Colonic mucosa (tissue), 4 donors: Measurements from ENCODE around the gene ORAI2. TPM values are rescaled to one million over a fixed set of nuclear protein-coding genes. Genes with fewer than 3 reads are reported as not detected.
A peak's percentile ranks its signal among the peaks of the same experiment; 100 is the strongest.
"Not testable (repeated sequence)": the region's sequence is repeated elsewhere in the genome, so short reads cannot be mapped to it uniquely, and the experiment has no call there.

Experiments
- DNase-seq: peaks from one replicate; pipeline ENCODE4 v3.0.0-alpha.2; 2020
- H3K27ac ChIP-seq: fragments of 200-600 bp; one replicate; pipeline ENCODE4 v1.8.0; 2021
- H3K27me3 ChIP-seq: fragments of 200-600 bp; one replicate; pipeline ENCODE4 v1.8.0; 2021
- H3K36me3 ChIP-seq: fragments of 200-600 bp; one replicate; pipeline ENCODE4 v1.8.0; 2021
- H3K4me1 ChIP-seq: fragments of 200-600 bp; one replicate; pipeline ENCODE4 v1.8.0; 2021; ENCODE audit warnings: mild to moderate bottlenecking
- H3K4me3 ChIP-seq: fragments of 200-600 bp; one replicate; pipeline ENCODE4 v1.8.0; 2021
- H3K9ac ChIP-seq, 2 donors: one replicate each; pipeline ENCODE4 v1.7.0; 2013; ENCODE audit warnings: control low read depth in 2 of 2, low read depth in 2 of 2, low read length in 2 of 2
- H3K9me3 ChIP-seq: fragments of 200-600 bp; one replicate; pipeline ENCODE4 v1.8.0; 2021
- intact Hi-C: fragments of 100-400 bp; cut with DNase I; formaldehyde crosslinking; loops from one replicate; pipeline ENCODE4 v1.14.1; 2022
- total RNA-seq, 2 donors: library from RNA; stranded (reverse); fragmentation: NEBNext Ultra II Directional in 1 of 2; extraction: Animal tissue kit (Norgen Biotek cat#: 25700) in 1 of 2; gene quantifications; one replicate each; pipeline ENCODE4 v1.2.1, GENCODE V29; 2021
- TF ChIP-seq, protein P1 (sequence below): fragments of 200-600 bp; IDR thresholded peaks from one replicate; pipeline ENCODE4 v1.8.0; 2022; ENCODE audit warnings: antibody characterized with exemption, mild to moderate bottlenecking
- donor health status: healthy.
- donor health status: DM: no; HTN: no; CAD: no.
- donor health status: DM: no; HTN: no; CAD: no.

The ORAI2 gene
- total RNA-seq, 2 donors from 2014 or later: 3.3 to 5.5 TPM

DNA sequence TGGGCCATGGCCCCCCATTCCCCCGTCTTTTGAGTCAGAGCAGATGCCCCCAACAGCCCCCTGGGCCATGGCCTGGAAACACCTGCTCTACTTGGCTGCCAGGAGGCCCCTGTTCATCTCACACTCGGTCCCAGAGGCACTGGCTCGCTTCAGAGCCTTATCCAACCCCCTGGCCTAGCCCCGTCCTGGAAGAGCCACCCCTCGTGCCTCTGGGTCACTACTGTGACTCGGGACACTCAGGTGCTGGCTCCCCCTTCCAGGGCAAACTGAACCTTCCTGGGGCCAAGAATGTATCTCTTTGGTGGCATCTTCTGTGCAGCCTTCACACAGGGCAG, 38.4 kb downstream of the ORAI2 start:
- H3K36me3 ChIP-seq: peaks cover 4% of the 10 kb centered on the region
- no peak overlapping the region for H3K9ac ChIP-seq
- TF ChIP-seq, protein P1, sequence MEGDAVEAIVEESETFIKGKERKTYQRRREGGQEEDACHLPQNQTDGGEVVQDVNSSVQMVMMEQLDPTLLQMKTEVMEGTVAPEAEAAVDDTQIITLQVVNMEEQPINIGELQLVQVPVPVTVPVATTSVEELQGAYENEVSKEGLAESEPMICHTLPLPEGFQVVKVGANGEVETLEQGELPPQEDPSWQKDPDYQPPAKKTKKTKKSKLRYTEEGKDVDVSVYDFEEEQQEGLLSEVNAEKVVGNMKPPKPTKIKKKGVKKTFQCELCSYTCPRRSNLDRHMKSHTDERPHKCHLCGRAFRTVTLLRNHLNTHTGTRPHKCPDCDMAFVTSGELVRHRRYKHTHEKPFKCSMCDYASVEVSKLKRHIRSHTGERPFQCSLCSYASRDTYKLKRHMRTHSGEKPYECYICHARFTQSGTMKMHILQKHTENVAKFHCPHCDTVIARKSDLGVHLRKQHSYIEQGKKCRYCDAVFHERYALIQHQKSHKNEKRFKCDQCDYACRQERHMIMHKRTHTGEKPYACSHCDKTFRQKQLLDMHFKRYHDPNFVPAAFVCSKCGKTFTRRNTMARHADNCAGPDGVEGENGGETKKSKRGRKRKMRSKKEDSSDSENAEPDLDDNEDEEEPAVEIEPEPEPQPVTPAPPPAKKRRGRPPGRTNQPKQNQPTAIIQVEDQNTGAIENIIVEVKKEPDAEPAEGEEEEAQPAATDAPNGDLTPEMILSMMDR: no peak
- DNase-seq: no peak
- no peaks in the 10 kb centered on the region for H3K4me1 ChIP-seq
- no peaks in the 10 kb centered on the region for H3K9me3 ChIP-seq
- H3K4me3 ChIP-seq: no peak overlapping the region
- H3K27me3 ChIP-seq: no peaks in the 10 kb centered on the region
- H3K27ac ChIP-seq: no peak overlapping the region
- intact Hi-C loops: no loop called here

DNA sequence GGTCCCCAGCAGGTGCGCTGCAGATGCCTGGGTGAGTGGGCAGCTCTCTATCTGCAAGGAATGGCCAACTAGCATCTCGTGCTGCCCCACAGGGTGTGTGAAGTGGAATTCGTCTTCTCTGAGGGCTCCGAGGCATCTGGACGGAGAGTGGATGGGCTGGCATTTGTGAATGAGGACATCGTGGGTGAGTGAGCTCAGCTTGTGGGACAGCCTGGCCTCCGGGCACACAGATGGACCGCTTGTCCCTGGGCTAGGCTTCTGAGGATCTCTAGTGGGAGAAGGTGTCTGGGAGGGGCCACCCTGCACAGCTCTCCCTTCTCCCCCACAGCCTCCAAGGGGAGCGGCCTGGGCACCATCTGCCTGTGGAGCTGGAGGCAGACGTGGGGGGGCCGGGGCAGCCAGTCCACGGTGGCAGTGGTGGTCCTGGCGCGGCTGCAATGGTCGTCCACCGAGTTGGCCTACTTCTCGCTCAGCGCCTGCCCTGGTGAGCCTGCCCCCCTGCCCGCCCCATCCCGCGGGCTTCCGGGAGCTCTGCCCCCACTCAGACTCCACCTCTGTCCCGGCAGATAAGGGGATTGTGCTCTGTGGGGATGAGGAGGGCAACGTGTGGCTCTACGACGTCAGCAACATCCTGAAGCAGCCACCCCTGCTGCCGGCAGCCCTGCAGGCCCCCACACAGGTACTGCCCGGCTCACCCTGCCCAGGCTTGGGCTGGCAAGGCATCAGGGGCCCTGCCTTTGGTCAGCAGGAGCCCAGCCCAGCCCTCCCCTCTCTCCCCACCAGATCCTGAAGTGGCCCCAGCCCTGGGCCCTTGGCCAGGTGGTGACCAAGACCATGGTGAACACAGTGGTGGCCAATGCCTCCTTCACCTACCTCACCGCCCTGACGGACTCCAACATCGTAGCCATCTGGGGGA, 39.0 kb downstream of the ORAI2 start:
- no peaks in the 10 kb centered on the region for H3K9me3 ChIP-seq
- intact Hi-C loops: no loop called here
- H3K4me3 ChIP-seq: no peak overlapping the region
- H3K27me3 ChIP-seq: no peaks in the 10 kb centered on the region
- H3K27ac ChIP-seq: no peak overlapping the region
- H3K4me1 ChIP-seq: no peaks in the 10 kb centered on the region
- H3K36me3 ChIP-seq: peaks cover 4% of the 10 kb centered on the region
- H3K9ac ChIP-seq: no peak overlapping the region
- TF ChIP-seq, protein P1: no peak
- no peak for DNase-seq

DNA sequence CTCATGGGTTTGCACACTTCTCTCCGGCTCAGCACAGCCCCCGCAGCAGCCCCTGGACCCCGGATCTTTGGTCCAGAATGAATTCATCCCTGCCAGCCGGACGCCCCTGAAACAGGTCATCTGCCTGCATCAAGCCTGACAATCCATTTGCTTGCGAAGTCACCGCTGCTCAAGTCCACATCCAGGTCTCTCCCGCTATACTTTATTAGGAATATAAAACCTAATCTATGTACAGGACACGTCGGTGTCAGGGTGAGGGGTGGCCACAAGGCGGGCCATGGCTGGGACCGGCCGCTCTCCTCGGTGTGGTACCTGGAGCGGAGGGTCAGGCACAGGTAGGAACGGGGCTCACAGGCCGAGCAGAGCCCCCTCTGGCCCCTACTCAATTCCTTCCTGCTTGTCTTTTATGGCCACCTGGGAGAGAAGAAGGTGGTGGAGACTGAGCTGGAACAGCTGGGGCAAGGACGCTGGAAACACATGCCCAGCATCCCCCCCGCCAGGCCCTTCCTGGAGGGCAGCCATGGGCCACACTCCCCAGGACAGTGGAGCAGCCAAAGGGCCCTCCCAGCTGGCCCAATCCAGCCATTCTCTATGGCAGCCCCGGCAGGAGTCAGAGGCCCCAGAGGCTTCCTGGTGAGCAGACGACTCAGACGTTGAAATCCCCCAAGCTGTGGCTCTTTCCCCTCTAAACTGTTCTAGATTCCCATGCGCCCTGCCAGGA, 40.1 kb downstream of the ORAI2 start:
- intact Hi-C loops: no loop called here
- Histone ChIP-seq H3K9ac (no peak overlapping the region), H3K4me1 (no peaks in the 10 kb centered on the region), H3K27me3 (no peaks in the 10 kb centered on the region), H3K36me3 (peaks cover 3% of the 10 kb centered on the region), H3K9me3 (no peaks in the 10 kb centered on the region), H3K4me3 (no peak overlapping the region), H3K27ac (no peak overlapping the region)
- no peak for DNase-seq
- TF ChIP-seq, protein P1: no peak

DNA sequence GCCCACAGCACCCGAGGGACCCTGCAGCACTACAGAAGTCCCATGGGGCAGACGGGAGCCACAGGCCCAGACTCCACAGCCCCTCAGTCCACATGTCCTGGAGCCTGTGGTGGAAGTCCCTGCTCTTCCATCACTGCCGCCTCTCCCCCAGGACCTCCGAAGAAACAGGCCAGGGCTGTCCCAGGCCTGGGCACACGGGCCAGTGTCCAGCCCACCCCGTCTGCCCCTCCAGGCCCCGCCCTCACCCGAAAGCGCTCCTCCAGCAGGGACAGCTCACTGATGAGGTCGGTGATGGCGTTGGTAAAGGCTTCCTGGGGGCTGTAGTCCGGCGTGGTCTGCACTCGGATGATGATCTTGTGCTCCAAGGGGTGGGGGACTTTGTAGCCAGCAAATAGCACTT, 40.7 kb downstream of the ORAI2 start:
- H3K4me3 ChIP-seq, H3K27me3 ChIP-seq, H3K4me1 ChIP-seq, H3K9me3 ChIP-seq, H3K27ac ChIP-seq, H3K9ac ChIP-seq, H3K36me3 ChIP-seq, intact Hi-C loops, DNase-seq: not testable (repeated sequence)

DNA sequence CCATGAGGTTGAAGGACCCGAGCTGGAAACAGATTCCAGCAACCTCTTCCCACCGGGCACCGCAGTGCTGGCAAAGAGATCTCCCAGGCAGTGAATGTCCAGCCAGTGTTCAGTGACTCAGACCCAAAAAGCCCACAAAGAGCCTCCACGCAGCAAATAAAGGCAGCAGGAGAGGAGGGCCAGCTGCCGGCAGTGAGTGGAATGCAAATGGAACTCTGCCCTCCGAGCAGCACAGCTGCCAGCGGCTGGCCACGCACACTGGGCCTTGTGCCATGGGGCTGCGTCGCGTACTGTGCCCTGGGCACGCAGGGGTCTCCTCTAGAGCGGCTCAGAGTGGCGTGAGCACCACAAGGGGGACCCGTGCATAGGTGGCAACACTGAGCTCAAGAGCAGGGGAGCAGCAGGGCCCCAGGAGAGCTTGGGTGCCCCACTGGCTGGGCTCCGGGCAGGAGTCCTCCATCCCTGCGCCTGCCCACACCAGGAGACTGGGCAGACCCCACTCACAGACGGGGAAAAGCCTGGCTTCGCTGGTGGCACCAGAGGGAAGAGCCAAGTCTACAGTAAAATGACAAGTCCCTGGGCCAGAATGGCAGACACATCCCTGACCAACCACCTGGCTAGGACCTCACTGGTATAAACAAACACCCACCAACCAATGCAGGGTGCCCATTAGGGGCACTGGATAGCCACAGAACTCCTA, 41.5 kb downstream of the ORAI2 start:
- not testable (repeated sequence) for DNase-seq

DNA sequence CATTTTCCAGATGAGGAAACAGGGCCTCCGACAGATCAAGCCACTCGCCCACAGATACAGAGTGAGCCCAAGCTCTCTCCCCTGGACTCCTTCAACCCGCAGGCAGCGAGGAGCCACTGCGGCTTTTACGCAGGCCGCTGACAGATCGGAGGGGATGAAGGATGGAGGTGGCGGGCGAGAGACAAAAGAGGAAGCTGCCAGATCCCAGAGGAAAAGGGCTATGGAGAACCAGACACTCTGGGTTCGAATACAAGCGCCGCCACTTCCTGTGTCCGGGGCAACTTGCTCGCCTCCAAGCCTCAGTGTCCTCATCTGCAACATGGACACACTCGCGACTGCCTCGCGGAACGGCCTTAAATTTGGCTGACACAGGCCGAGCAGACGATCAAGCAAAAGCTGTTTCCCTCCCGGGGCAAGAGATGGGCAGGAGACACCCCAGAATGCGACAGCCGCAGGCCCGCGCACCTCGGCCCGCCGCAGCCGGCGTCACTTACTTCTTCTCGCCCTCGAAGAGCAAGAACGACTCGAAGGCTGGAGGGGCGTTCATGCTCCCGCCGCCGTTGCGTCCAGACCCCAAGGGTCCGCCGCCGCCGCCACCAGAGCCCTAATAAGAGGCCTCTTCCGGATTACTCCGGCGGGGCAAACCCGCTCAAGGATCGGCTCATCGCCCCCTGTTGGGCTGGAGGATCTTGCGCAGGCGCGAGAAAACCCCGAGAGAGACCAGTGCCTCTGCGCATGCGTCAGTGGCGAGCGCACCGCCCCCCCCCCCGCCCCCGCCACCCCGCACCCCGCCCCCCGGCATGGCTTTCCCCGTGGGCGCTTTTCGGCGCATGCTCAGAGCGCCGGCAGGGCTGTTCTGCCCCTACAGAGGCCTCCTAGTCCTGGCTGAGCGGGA, 45.2 kb downstream of the ORAI2 start, which contains the start of gene POLR2J:
TSS of gene POLR2J (minus strand) at position 609 of the 895 bp plus-strand sequence. CDS start at position 547, 62 bp downstream.
- DNase-seq: peak; percentile 95
- H3K4me1 ChIP-seq, H3K9ac ChIP-seq, H3K36me3 ChIP-seq, H3K27me3 ChIP-seq, intact Hi-C loops, H3K27ac ChIP-seq, H3K9me3 ChIP-seq: not testable (repeated sequence)
- TF ChIP-seq, protein P1: peak; percentile 30
- H3K4me3 ChIP-seq: peak within 1 kb of the TSS; percentile 30

More for the DNA sequence above, 41.5 kb downstream of the ORAI2 start:
- H3K36me3 ChIP-seq, H3K4me3 ChIP-seq, H3K27ac ChIP-seq, H3K9ac ChIP-seq, H3K4me1 ChIP-seq, H3K27me3 ChIP-seq, H3K9me3 ChIP-seq, intact Hi-C loops: not testable (repeated sequence)

DNA sequence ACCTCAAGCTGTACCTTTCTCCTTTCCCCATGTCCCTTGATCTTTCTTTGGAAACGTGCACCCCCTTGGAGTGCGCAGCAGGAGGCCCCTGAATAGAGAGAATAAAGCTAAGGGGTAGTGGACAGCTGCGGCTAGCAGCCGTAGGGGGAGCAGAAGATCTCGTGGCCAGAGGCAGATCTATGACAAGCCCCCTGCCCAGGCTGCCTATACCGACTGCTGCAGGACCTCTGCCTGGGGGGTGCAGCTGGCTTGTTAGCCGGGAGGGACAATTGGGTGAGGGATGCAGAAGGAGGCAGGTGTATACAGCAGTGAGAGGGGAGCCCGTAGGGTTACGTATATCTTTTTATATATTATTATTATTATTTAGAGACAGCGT, 45.8 kb downstream of the ORAI2 start:
- intact Hi-C loops, H3K9me3 ChIP-seq, H3K36me3 ChIP-seq, H3K27ac ChIP-seq, H3K9ac ChIP-seq, H3K4me1 ChIP-seq, H3K4me3 ChIP-seq, DNase-seq, H3K27me3 ChIP-seq: not testable (repeated sequence)

DNA sequence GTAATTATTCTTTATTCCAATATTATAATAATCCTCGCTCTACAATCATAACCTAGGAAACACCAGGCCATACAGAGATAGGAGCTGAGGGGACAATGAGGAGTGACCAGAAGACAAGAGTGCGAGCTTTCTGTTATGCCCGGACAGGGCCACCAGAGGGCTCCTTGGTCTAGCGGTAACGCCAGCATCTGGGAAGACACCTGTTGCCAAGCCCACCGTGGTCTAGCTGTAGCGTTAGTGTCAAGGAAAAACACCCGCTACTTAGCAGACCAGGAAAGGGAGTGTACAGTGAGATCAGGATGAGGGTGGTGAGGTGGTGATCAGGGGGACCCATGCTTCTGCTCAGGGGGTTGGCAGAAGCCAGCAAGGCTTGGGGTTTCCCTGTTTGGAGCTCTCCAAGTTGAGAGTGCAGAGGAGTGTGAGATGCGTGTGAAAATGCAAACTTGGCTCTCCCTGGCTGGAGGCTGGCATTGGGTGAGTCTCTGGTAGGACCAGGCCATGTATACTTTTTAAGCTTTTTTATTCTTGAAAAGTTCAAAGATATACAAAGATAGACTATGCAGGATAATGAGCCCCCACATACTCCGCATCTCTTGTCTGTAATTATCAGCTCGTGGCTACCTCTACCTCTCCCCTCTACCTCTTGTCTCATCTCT, 46.7 kb downstream of the ORAI2 start:
- H3K27me3 ChIP-seq, H3K9ac ChIP-seq, H3K4me1 ChIP-seq, H3K36me3 ChIP-seq, H3K4me3 ChIP-seq, H3K9me3 ChIP-seq, intact Hi-C loops, H3K27ac ChIP-seq: not testable (repeated sequence)
- DNase-seq: peak; percentile 68
